Cortex of kidney (tissue), 1 donor: ENCODE results near the gene SPEM1.

Experiments
- DNase-seq: peaks from one replicate; lab custom pipeline; 2025; lab: John Stamatoyannopoulos, UW

The SPEM1 gene

DNA sequence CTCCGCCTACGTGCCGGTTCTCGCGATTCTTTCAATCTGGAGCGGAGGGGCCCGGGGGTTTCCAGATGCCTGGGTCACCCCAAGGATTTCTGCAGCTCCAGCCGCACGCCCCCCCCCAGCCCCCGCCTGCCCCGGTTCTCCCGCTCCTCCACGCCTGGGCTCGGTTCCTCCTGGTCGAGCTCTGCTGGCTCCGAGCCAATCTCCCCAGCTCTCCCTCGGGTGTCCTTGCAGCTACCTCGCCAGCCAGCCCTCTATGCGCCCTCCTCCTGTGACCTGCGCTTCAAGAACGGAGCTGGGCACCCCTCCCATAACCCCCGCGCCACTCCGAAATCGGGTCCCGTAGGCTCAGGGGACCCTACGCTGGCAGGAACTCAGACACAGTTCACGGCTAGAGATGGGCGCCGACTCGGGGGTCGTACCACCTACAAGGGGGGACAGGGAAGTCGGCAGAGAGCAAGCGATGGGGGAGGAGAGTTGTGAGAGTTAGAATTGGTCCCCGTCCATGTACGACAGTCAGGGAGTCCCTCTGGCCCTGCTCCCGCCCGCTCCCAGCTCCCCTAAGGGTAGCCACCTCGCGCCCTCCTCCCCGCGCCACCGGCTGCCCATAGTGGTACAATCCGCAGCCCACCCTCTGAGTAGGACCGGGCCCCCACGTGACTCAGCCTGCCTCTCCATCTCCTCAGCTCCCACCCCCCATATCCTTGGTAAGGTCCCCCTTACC, 20.1 kb downstream of the SPEM1 start:
- no peak for DNase-seq

DNA sequence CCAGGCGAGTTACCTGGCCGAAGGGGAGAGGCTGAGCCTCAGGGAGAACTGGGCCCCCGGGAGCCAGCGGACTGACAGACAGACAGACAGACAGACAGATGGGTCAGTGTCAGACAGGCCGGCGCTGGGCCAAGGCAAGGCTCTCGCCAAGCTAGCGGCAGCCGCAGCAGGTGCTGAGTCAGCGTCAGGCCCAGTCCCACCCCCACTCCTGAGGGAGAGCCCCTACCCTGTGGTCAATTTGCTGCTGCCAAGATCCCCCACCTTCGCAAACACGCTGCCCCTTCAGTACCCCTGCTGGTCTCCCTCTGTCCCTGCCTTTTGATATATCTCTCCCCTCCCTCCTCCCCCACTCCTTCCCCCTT, 20.7 kb downstream of the SPEM1 start:
- DNase-seq: no peak

DNA sequence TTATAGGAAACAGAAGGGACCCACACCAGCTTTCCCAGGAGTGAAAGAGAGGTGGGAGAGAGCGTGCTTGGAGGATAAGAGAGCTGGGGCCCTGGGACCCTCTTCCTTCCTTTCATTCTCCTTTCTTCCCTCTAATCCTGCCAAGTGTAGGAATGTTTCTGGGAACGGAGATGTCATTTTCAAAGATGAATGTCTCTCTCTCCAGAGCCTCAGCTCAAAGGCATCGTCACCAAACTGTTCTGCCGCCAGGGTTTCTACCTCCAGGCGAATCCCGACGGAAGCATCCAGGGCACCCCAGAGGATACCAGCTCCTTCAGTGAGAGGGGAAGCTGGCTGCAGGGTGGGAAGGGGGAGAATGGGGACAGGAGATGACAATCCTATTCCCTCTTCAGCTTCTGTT, 21.1 kb downstream of the SPEM1 start:
- no peak for DNase-seq

DNA sequence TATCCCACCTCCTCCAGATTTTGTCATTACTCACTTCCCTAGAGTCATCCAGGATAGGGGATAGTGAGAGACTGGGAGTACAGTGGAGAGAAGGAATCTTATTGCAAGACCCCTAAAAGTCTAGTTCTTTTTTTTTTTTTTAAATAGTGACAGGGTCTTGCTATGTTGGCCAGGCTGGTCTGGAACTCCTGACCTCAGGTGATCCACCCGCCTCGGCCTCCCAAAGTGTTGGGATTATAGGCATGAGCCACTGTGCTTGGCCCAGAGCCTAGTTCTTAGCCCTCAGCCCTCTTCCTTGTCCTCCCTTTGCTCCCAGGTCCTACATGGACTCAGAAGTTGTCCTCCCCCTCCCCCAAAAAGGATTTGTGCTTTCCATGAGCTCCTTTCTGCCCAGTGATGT, 22.0 kb downstream of the SPEM1 start:
- no peak for DNase-seq

DNA sequence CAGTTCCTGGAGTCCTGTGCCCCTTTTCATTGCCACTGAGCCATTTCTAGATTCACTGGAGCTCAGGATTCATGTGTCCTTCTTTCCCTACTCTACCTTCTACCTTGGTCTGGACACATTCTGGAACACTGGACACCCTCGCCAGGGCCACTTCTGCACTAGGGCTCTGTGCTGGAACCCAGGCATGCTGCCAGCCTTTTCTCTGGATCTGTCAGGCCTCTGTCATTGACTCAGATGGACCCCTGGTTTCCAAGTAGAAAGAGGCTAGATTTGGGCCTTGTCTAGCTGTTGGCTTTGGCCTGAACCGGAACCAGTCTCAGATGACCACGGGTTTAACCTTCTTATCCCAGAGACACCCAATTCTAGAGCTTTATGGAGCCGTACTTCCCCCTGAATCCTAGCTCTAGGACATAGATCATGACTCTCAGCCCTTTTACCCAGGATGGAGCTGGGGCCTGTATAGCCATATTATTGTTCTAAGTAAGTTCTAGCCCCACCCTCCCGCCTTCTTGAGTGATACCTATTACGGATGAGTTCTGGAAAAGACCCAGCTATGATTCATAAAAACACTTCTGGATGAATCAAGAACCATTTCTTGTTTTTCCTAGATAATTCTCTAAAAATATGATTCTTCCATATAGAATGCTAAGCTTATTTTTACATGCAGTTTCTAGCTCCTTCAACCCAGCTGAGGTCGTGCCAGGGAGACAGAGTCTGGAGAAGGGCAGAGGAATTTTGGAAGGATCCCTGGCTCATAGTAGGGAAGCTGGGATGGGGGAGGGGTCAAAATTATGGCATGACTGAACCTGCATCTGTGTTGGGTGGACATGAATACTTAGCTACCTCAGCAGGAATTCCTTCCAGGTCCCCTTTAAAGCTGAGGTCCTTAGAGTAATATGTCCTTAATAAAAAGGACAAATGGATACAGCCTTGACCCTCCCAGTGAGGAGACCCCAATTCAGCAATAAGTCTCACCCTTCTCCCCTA, 23.7 kb downstream of the SPEM1 start:
- DNase-seq: no peak

DNA sequence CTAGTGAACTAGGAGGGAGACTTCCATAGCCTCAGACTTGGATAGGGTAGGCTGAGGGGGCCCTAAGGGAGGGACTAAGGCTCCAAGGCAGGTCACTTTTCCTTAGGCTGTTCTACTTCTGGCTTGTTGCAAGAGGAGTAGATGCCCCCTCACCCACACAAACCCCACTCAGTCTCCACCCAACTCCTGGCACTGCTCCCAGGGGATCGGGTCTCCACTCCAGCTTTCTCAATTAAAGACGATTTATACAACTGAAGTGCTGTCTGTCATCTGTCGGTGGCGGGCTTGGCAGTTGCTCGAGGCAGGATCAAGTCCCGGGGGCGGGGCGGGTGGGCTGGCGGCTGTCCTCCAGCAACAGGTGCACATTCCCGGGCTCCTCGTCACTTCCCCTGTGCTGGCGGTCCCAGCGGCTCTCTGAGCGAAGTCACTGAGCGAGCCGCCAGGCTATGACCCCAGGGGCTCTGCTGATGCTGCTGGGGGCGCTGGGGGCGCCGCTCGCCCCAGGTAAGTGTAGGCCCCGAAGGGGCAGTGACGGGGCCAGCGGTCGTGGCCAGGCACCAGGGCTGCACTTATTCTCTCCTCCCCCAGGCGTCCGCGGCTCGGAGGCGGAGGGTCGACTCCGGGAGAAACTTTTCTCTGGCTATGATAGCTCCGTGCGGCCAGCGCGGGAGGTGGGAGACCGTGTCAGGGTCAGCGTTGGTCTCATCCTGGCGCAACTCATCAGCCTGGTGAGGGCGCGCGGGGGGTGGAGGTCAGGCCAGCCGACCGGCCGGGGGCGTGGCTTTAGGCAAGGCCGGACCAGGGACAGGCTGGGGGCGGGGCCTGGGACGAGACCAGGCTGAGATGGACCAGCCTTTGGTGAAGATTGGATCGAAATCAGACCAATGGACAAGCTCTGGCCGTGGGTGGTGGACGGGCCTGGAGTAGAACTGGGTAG, 24.8 kb downstream of the SPEM1 start, which contains the start of gene CHRNB1:
CHRNB1 (plus strand) TSS at position 380 of the 937 bp plus-strand sequence; CDS start at position 447, 67 bp downstream.
- no peak for DNase-seq

DNA sequence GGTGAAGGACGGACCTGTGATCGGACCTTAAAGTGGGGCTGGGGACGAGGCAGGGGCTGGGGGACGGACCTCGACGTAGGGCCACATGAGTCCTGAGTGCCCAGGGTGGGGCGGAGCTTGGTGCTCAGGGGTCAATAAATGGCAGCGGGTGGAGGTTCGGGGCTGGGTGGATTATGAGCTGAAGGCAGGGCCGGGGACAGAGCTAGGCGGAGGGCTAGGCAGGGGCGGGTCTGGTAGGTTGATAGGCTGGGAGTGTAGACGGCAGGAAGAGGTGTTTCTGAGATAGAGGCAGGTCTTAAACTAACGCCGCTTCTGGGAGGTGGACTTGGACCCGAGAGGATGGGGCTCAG, 25.5 kb downstream of the SPEM1 start:
- DNase-seq: no peak

DNA sequence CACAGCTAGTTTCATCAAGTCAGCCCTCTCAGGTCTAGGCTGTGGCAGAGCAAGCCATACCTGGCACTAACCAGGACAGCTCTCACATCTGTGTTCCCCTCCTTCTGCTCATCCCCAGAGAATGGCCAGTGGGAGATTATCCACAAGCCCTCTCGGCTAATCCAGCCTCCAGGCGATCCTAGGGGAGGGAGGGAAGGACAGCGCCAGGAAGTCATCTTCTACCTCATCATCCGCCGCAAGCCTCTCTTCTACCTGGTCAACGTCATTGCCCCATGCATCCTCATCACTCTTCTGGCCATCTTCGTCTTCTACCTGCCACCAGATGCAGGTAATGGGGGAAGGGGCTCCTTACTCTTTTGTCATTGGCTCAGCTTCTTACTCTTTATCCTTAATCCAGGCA, 28.3 kb downstream of the SPEM1 start:
- DNase-seq: no peak

DNA sequence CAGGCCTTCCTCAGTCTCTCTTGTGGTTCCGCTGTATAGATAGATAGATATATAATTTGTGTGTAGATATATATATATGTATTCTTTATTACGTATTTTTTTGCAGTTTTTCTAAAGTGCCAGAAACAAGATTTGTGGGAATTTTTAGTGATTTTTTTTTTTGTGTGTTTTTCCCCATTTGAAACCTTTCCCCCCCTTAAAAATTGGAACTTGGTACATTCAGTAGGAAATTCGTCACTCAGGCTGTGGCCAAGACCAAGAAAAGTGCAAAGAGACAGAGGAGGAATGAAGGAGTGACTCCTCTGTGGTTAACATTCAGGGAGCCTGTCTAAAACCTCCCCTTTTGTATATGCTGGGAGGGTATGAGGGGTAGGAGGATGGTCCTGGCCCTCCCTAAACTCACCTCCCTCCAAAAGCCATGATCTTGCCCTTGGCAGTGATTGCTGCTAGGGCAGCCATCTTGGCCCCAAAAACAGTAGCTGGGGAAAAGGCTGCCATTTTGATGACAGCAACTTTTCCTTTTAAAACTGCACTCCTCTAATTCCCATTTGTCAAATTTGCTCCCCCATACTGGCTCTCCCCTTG, 39.9 kb downstream of the SPEM1 start:
- DNase-seq: no peak

DNA sequence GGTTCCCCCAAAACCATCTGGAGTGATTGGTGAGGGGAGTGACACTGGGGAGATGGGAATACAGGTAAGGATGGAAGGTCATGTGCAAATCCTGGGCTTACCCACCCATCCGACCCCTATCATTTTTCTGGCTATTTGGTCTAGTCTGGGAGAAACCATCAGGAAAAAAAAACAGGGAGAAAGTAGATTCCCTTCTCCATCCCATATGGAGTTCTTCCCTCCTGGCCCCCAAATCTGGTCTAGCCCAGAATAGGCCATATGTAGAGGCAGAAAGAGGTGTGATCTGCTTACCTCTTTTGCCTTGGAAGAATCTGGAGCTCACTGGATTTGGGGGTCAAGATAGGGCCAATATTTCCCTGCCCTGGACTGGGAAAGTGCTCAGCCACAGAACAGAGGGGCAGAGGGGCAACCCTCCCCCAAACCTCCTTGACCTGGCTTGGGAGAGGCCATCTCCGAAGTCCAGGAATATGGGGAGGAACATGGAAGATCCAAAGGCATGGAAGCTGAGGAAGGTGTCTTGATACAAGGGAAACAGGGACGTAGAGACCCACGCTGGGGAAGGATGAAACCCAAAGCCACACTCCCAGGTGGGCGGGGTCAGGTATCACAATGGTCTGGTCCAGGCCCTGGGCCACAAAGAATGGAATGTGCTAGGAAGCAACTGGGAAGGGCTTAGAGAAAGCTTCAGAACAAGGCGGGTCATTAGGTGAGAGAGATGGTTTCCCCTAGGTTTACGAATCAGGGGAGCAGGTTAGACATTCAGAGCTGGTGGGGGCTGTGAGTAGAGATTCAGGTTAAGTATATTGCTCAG, 40.9 kb downstream of the SPEM1 start:
- DNase-seq: no peak

DNA sequence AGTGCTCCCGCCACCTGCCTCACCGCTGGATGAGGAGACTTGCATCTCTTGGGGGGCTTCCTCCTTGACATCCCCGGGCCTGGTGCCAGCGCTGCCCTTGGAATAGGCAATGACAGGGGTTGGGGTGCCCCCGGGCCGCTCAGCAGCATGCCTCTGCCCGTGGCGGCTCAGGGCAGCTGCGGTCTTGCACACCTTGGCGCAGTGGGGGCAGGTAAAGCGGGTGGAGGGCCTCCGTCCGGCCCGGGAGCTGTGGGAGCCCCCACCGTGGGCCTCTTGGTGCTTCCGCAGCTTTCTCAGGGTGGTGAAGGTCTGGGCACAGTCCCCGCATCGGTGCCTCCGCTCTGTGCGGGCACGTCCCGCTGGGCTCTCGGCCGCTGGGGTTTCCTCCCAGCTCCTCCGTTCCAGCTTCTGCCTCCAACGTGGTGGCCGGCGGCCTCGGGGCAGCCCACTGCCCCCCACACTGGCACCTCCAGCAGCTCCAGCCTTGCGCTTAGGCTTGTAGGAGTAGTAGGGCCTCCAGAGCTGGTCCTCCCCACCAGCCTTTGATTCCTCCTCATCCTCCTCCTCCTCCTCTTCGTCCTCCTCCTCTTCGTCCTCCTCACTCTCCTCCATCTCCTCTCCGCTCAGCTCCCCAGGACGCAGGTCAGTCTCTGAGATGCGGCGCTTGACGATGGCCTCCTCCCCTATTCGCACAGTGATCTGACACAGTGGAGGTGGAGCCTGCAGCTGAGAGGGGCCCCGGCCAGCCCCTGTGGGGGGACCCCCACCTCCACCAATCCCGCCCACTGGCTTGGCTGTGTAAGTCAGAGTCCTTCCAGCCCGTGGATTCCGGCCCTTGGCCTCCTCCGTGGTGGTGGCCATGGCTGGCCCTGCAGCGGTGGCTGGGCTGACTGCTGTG, 42.6 kb downstream of the SPEM1 start:
- DNase-seq: no peak

DNA sequence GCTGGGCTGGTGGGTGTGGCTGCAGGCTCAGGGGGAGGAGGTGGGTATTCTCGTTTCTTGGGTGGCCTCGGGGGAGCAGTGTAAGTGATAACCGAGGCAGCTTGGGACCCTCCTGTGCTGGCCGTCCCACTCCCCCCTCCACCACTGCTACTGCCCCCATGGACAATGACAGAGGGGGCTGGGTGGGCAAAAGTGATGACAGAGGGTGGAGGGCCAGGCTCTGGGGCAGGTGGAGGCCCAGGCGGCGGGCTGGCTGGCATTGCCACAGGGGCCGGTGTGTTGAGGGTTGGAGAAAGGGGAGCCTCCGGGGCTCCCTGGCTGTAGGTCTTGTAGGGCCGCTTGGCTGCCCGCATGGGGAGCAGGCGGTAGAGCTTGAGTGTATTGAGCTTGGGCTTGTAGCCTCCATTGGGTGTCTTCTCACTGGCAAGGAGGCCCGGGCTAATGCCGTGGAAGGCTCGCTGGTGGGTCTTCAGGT, 43.3 kb downstream of the SPEM1 start:
- DNase-seq: no peak

DNA sequence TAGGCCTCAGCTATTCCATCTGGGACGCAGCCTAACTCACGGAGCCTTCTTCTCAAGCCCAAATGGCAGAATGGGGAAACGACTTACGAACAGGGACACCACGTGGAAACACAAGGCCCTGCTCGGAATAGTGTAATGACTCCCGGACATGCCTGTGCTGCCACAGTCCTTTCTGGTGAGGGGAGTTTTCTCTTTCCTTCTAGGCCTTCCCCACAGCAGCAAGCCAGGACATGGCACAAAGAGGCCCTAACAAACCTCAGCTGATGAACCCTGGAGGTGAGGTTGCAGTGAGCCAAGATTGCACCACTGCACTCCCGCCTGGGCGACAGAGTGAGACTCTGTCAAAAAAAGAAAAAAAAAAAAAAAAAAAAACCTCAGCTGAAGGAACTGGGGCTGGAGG, 44.0 kb downstream of the SPEM1 start:
- DNase-seq: no peak

DNA sequence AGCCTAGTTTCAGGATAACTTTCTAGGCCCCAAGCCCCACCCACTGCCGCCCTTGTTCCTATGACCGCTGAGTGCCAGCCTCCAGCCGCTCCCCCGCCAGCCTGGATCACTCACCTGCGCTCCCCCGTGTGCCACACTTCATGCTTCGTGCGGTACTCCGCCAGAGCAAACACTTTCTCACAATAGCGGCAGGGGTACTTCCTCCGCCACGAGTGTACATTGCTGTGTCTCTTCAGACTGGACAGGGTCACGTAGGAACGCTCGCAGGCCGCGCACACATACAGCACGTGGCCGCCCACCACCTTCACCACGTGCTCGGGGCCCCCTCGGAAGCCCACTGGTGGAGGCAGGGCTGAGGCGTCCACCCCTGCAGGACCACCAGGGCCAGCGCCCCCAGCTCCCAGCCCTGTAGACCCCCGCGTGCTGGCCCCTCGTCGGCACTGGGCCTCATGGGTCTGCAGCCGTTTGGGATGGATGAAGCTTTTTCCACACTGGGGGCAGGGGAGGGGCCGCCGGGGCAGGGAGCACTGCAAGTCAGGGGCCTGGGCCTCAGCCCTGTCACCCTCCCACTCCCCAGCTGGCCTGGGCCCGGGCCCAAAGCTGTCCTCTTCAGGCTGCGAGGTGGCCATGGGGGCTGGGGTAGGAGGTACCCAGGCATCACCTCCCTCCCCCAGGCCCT, 45.6 kb downstream of the SPEM1 start:
- no peak for DNase-seq

DNA sequence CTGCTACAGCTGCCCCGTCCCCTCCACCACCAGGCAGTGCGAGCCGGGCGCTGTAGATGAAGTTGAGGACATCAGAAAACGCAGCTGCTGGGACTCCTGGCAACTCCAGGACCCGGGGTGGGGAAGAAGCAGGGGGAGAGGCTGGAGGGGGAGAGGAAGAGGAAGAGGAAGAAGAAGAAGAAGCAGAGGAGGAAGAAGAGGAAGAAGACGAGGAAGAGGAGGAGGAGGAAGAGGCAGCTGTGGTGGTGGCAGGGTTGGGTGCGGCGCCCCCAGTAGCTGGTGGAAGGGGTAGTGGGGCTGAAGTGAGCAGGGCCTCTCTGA, 46.2 kb downstream of the SPEM1 start:
- no peak for DNase-seq

DNA sequence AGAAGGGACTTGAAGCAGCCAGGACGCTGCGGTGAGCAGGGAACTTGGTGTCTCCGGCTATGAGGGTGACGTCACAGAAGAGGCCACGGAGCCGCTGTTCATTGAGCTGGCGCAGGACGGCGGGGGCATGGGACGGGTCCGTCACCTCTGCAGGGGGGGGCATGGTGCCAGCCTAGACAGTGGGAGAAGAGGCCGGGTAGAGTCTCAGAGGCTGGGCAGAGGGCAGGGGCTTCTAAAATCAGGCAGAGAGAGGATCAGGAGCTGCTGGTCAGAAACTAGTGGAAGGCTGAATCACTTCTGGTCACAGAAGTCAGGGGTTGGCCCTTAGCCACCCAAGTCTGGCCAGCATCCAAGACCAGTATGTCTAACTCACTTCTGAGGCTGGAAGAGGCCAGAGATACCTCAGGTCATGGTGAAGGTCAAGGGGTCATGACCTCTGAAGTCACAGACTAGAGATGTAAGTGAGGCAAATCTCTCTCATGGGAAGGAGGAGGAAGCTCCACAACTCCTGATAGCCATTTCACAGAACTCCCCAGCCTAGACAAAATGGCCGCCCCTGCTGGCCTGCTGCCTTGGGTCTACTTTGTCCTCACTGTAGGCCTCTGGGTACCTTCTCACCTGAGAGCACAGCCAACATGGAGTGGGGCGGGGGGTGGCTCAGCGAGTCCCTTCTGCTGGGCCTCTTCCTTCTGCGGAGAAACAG, 46.7 kb downstream of the SPEM1 start:
- no peak for DNase-seq

DNA sequence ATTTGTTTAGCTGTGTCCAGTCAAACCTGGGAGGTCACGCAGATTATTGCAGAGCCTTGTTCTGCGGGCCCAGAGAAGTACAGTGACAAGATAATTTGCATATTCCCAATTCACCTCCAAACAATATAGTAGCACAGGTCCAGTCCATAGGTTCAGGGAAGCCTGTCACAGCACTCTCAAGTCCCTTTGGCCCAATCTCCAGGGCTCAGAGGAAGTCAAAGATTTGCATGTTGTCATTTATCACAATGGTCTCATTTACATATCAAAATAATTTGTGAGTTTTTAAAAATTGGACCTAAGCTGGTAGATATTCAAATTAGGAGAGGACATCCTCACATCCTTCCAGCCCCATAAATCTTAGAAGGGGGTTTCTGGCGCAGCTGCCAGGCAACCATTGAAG, 47.4 kb downstream of the SPEM1 start:
- DNase-seq: no peak

DNA sequence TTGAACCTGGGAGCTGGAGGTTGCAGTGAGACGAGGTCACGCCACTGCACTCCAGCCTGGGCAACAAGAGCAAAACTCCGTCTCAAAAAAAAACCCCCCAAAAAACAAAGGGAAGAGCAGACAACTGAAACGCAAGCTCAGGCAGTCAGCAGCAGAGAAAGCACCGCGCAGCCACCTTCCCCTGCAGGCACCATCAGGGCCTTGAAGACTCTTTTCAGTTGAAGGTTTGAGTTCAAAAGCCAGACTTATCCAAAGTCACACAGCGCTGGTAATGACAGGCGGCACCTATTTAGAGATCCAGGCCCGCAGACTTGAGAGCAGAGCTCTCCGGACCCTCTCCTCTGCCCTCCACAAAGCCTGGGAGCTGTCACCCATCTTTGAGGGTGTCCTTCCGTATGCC, 48.2 kb downstream of the SPEM1 start:
- DNase-seq: no peak
